ENCODE measurements around the gene TBC1D22B. TPM values are rescaled to one million over a fixed set of nuclear protein-coding genes. Genes with fewer than 3 reads are reported as not detected.

TBC1D22B gene
- total and polyA plus RNA-seq, 9 of the 15 experiments (the other 6 are each of a cell fraction or from before 2014, with no cell fraction given) = 4.8 to 24.2 (median 13.5) TPM

GRCh38 chr6:37314487-37315156 lies 57.0 kb downstream of the TBC1D22B start (continued):
- TF ChIP-seq NCOA1 (IDR thresholded peaks at IDR 0.05; ENCODE audit: low read depth) (peak; percentile 90), SMARCC2 (IDR thresholded peaks at IDR 0.05; ENCODE audit: low read depth) (peak; percentile 98), MGA (IDR thresholded peaks at IDR 0.05) (peak; percentile 69; the same call in 1 of the 2 replicates), HNRNPH1 (optimal IDR thresholded peaks at IDR 0.05; ENCODE audit: low read depth, low read length) (no peak), KLF16 (IDR thresholded peaks at IDR 0.05) (peak; percentile 96), RUNX1 (IDR thresholded peaks at IDR 0.05; ENCODE audit: low read depth) (0 out of 2 replicates have a peak, but pooled peaks have one; percentile 73), CTCFL (IDR thresholded peaks at IDR 0.05; ENCODE audit: borderline replicate concordance, insufficient read depth, low read depth, low read length, poor library complexity, severe bottlenecking) (peak; percentile 92), TEAD1 (CRISPR knock-in tag; IDR thresholded peaks at IDR 0.05) (peak; percentile 75 to 92; a peak in 3 of 4 replicates), SRSF7 (optimal IDR thresholded peaks at IDR 0.05; ENCODE audit: low read depth, low read length) (no peak), MAX (CRISPR knock-in tag; IDR thresholded peaks at IDR 0.05) (peak; percentile 76)
